Measurements from ENCODE around the gene CD160.
"Not testable (repeated sequence)": the region's sequence is repeated elsewhere in the genome, so short reads cannot be mapped to it uniquely, and the experiment has no call there.

DNA sequence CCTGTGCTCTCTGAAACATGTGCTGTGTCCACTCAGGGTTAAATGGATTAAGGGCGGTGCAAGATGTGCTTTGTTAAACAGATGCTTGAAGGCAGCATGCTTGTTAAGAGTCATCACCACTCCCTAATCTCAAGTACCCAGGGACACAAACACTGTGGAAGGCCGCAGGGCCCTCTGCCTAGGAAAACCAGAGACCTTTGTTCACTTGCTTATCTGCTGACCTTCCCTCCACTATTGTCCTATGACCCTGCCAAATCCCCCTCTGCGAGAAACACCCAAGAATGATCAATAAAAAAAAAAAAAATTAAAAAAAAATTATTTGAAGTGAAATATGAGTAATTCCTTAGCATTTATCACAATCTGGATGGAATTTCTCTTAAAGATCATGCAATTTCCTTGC, 45.8 kb downstream of the CD160 start:
- TF ChIP-seq, protein P1, sequence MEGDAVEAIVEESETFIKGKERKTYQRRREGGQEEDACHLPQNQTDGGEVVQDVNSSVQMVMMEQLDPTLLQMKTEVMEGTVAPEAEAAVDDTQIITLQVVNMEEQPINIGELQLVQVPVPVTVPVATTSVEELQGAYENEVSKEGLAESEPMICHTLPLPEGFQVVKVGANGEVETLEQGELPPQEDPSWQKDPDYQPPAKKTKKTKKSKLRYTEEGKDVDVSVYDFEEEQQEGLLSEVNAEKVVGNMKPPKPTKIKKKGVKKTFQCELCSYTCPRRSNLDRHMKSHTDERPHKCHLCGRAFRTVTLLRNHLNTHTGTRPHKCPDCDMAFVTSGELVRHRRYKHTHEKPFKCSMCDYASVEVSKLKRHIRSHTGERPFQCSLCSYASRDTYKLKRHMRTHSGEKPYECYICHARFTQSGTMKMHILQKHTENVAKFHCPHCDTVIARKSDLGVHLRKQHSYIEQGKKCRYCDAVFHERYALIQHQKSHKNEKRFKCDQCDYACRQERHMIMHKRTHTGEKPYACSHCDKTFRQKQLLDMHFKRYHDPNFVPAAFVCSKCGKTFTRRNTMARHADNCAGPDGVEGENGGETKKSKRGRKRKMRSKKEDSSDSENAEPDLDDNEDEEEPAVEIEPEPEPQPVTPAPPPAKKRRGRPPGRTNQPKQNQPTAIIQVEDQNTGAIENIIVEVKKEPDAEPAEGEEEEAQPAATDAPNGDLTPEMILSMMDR (IDR thresholded peaks at IDR 0.05), result not testable (repeated sequence)
- TF ChIP-seq POLR2AphosphoS5 (IDR thresholded peaks at IDR 0.05; ENCODE audit: low read depth, low read length), result not testable (repeated sequence)
